Lung (tissue), 12 donors: Measurements from ENCODE around the gene ILK. TPM values are rescaled to one million over a fixed set of nuclear protein-coding genes. Genes with fewer than 3 reads are reported as not detected.

Source experiments
- ATAC-seq: fragments of 200-7000 bp; cut with Tn5 transposase; one replicate; pipeline ENCODE4 v1.9.1; 2020; ENCODE audit warnings: moderate number of reproducible peaks; ENCODE audit not compliant: insufficient read depth, low FRiP score
- DNase-seq, 3 donors: peaks; one replicate each; pipeline ENCODE4 v3.0.0-alpha.2; 2013 to 2017
- H3K27ac ChIP-seq, 2 donors: one replicate each; pipeline ENCODE4 v1.5.1; 2013; ENCODE audit warnings: mild to moderate bottlenecking in 2 of 2, moderate library complexity in 2 of 2, control low read depth in 1 of 2, inconsistent platforms in 1 of 2, low read depth in 1 of 2, low read length in 1 of 2
- H3K27me3 ChIP-seq, 3 donors: one replicate each; pipeline ENCODE4 v1.5.1; 2013; ENCODE audit warnings: low read length in 2 of 3; ENCODE audit not compliant: control insufficient read depth in 3 of 3, insufficient read depth in 3 of 3
- H3K36me3 ChIP-seq, 4 donors: one replicate each; pipeline ENCODE4 v1.5.1; 2013; ENCODE audit warnings: low read length in 4 of 4, mild to moderate bottlenecking in 1 of 4, moderate library complexity in 1 of 4; ENCODE audit not compliant: control insufficient read depth in 4 of 4, insufficient read depth in 4 of 4
- H3K4me1 ChIP-seq, 5 donors: one replicate each; pipeline ENCODE4 v1.5.1; 2013; ENCODE audit warnings: low read length in 5 of 5, mild to moderate bottlenecking in 2 of 5, moderate library complexity in 1 of 5; ENCODE audit not compliant: control insufficient read depth in 5 of 5, insufficient read depth in 5 of 5
- H3K4me3 ChIP-seq: one replicate; pipeline ENCODE4 v1.5.1; 2013; ENCODE audit warnings: mild to moderate bottlenecking, control low read depth, moderate library complexity
- H3K9ac ChIP-seq, 2 donors: one replicate each; pipeline ENCODE4 v1.5.1; 2013; ENCODE audit warnings: low read length in 2 of 2, control low read depth in 1 of 2; ENCODE audit not compliant: insufficient read depth in 1 of 2
- H3K9me3 ChIP-seq, 4 donors: one replicate each; pipeline ENCODE4 v1.5.1; 2013; ENCODE audit warnings: low read length in 3 of 4, mild to moderate bottlenecking in 1 of 4, moderate library complexity in 1 of 4; ENCODE audit not compliant: control insufficient read depth in 4 of 4, insufficient read depth in 3 of 4
- CTCF ChIP-seq: IDR thresholded peaks from 2 replicates; pipeline ENCODE4 v1.5.1; 2012; ENCODE audit warnings: mild to moderate bottlenecking; ENCODE audit errors: control extremely low read depth, extremely low read depth
- WGBS, 2 donors: extraction: QIAGEN DNeasy Blood & Tissue Kit; methylation state at CpG; one replicate each; pipeline ENCODE4 v1.1.7; 2013; 5-methylcytosine and 5-hydroxymethylcytosine counted together
- polyA plus RNA-seq, 2 donors: library from polyadenylated mRNA; stranded (reverse); fragments of 200-250 nt; gene quantifications; one replicate each; pipeline ENCODE4 v1.2.1, GENCODE V29; 2013
- total RNA-seq, 2 donors: library from RNA; depleted of rRNA in 1 of 2; stranded (reverse); fragments of >200 nt in 1 of 2; gene quantifications; one replicate each; pipeline ENCODE4 v1.2.1, GENCODE V29; 2014 to 2021
- donor health status: control.
- donor health status: control.
- donor health status: Bipolar disorder and iron deficiency.
- donor health status: healthy.
- donor health status: DM: yes; HTN: yes; CAD: no.

ILK gene
- total and polyA plus RNA-seq, 4 donors: 91.1 to 147 (median 136) TPM

- TF ChIP-seq CTCF: no peak
- Histone ChIP-seq H3K9ac (no peak overlapping the region), H3K4me1 (no peaks in the 10 kb centered on the region), H3K27ac (no peak overlapping the region), H3K36me3 (peaks cover 0 to 5% (median 0%) of the 10 kb centered on the region in 4 donors), H3K4me3 (no peak overlapping the region), H3K9me3 (no peaks in the 10 kb centered on the region), H3K27me3 (no peaks in the 10 kb centered on the region)
- no peak for ATAC-seq
- WGBS, 2 donors: 90 to 91% methylated on average over 11 of the region's 11 CpGs
- DNase-seq: no peak
Measured at GRCh38 chr11:6556139-6556949, 47.2 kb upstream of the ILK start.

DNA sequence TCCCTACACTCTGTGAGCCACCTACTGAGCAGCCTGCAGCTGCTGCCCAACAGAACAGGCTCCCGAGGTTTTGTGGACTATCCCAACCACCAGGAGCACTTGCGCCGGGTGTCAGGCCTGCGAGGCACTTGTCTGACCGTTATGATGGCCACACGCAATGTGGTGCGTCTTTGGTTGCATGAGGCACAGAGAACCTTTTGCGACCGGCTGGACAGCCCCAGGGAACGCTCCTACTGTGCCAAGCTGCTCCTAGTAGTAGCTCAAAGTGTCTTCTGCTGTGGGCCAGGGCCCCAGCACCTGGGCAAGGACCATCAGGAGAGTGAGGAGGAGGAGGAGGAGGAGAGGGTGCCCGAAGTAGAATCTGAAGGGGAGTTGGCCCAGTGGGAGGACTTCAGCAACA lies 46.5 kb upstream of the ILK start:
- WGBS, 2 donors: 94 to 96% methylated on average over 11 of the region's 11 CpGs
- no peak for ATAC-seq
- no peak for DNase-seq

GRCh38 chr11:6557761-6558674 lies 45.6 kb upstream of the ILK start:
- no peak overlapping the region for H3K9ac ChIP-seq
- no peak overlapping the region for H3K4me3 ChIP-seq
- H3K27me3 ChIP-seq: no peaks in the 10 kb centered on the region
- H3K36me3 ChIP-seq: peaks cover 0 to 5% (median 0%) of the 10 kb centered on the region in 4 donors
- 97% methylated on average over 14 of the region's 14 CpGs for WGBS, 2 donors
- no peak for DNase-seq
- no peak for ATAC-seq
- no peak for TF ChIP-seq CTCF
- H3K4me1 ChIP-seq: no peaks in the 10 kb centered on the region
- H3K27ac ChIP-seq: no peak overlapping the region
- no peaks in the 10 kb centered on the region for H3K9me3 ChIP-seq

More for the DNA sequence above, 46.5 kb upstream of the ILK start:
- no peaks in the 10 kb centered on the region for H3K9me3 ChIP-seq
- H3K36me3 ChIP-seq: peaks cover 0 to 5% (median 0%) of the 10 kb centered on the region in 4 donors
- H3K4me1 ChIP-seq: no peaks in the 10 kb centered on the region
- no peak overlapping the region for H3K4me3 ChIP-seq
- no peak overlapping the region for H3K9ac ChIP-seq
- H3K27ac ChIP-seq: no peak overlapping the region
- no peaks in the 10 kb centered on the region for H3K27me3 ChIP-seq
- TF ChIP-seq CTCF: no peak
